Osteocyte (in vitro differentiated cells): ENCODE results near the gene STK33. TPM values are rescaled to one million over a fixed set of nuclear protein-coding genes. Genes with fewer than 3 reads are reported as not detected.

Source experiments
- DNase-seq: peaks from one replicate; pipeline ENCODE4 v3.0.0; 2021; ENCODE audit warnings: mixed read lengths; ENCODE audit not compliant: unreplicated experiment; ENCODE audit errors: extremely low spot score
- H3K27ac Mint-ChIP-seq: one replicate; pipeline ENCODE4 v1.8.0; 2021; ENCODE audit warnings: mild to moderate bottlenecking, mixed read lengths; ENCODE audit not compliant: unreplicated experiment
- H3K27me3 Mint-ChIP-seq: one replicate; pipeline ENCODE4 v1.8.0; 2021; ENCODE audit warnings: mixed read lengths; ENCODE audit not compliant: unreplicated experiment
- H3K36me3 Mint-ChIP-seq: one replicate; pipeline ENCODE4 v1.8.0; 2021; ENCODE audit warnings: mixed read lengths; ENCODE audit not compliant: unreplicated experiment
- H3K4me1 Mint-ChIP-seq: one replicate; pipeline ENCODE4 v1.8.0; 2021; ENCODE audit warnings: mixed read lengths; ENCODE audit not compliant: unreplicated experiment
- H3K4me3 Mint-ChIP-seq: one replicate; pipeline ENCODE4 v1.8.0; 2021; ENCODE audit warnings: mild to moderate bottlenecking, moderate library complexity, mixed read lengths; ENCODE audit not compliant: unreplicated experiment
- H3K9me3 Mint-ChIP-seq: one replicate; pipeline ENCODE4 v1.8.0; 2021; ENCODE audit warnings: mixed read lengths; ENCODE audit not compliant: unreplicated experiment
- total RNA-seq: library from RNA; stranded (reverse); gene quantifications from 2 replicates; pipeline ENCODE4 v1.2.1, GENCODE V29; 2021
- TF ChIP-seq, protein P1 (sequence below): fragments of 200-600 bp; sonication (generic); IDR thresholded peaks from 2 replicates; pipeline ENCODE4 v1.5.0; 2021; ENCODE audit warnings: antibody characterized with exemption, mild to moderate bottlenecking, moderate library complexity

The STK33 gene
- total RNA-seq, 1 donor from 2014 or later: 1.3 TPM

DNA sequence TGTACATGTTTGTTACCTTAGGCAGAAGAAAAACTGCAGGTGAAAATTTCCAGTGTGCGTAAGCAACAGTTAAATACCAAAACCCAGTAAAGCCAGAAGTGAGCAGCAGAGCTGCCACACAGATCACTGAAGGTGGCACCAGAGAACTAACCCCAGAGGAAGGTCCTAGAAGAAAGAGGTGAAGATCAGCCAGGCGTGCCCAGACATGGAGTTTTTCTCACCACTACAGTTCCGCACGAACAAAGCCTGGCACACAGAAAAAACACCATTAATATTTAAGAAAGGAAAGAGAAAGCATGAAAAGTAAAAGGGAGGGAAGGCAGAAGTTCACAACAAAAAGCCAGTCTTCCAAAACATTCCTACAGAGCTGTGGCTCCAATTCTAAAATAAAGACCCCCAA lies 60.7 kb downstream of the STK33 start:
- DNase-seq: no peak
- H3K36me3 Mint-ChIP-seq: no peaks in the 10 kb centered on the region
- no peak overlapping the region for H3K27ac Mint-ChIP-seq
- no peaks in the 10 kb centered on the region for H3K4me1 Mint-ChIP-seq
- H3K9me3 Mint-ChIP-seq: no peaks in the 10 kb centered on the region
- H3K27me3 Mint-ChIP-seq: peaks cover 23% of the 10 kb centered on the region
- TF ChIP-seq, protein P1, sequence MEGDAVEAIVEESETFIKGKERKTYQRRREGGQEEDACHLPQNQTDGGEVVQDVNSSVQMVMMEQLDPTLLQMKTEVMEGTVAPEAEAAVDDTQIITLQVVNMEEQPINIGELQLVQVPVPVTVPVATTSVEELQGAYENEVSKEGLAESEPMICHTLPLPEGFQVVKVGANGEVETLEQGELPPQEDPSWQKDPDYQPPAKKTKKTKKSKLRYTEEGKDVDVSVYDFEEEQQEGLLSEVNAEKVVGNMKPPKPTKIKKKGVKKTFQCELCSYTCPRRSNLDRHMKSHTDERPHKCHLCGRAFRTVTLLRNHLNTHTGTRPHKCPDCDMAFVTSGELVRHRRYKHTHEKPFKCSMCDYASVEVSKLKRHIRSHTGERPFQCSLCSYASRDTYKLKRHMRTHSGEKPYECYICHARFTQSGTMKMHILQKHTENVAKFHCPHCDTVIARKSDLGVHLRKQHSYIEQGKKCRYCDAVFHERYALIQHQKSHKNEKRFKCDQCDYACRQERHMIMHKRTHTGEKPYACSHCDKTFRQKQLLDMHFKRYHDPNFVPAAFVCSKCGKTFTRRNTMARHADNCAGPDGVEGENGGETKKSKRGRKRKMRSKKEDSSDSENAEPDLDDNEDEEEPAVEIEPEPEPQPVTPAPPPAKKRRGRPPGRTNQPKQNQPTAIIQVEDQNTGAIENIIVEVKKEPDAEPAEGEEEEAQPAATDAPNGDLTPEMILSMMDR: no peak
- H3K4me3 Mint-ChIP-seq: no peak overlapping the region

DNA sequence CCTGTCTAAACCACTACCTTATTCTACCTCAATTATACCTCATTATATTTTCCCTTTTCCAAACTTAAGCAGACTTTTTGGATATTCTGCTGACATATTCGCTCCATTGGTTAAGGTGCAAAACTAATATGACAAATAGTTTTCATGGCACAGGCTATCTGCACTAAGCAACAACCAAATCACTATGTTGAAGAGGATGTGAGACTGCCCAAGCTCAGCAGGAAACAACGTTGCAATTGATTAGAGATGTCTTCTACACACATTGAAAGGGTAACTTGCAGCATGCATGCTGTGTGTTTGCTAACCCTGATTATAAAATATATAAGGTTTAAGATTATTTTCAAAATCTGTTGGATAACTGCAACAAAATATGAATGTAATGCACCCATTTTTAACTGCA lies 61.6 kb downstream of the STK33 start:
- Mint-ChIP-seq H3K27me3 (peaks cover 23% of the 10 kb centered on the region), H3K36me3 (no peaks in the 10 kb centered on the region), H3K27ac (no peak overlapping the region)

DNA sequence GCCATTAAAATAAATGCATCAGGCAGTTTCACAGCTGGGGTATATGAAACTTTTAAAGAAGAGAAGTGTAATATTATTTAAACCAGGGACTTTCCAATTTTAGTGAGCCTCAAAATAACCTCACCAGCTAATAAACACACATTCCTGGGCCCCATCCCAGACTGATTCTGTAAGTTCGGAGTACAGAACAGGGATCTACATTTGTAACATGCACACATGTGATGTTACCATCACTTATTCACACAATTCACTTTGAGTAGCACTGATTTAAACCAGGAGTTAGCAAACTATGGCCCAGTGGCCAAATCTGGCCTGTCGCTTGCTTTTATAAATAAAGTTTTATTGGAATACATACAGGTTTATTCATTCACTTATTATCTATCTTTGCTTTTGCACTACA lies 62.0 kb downstream of the STK33 start:
- Mint-ChIP-seq H3K27me3 (peaks cover 23% of the 10 kb centered on the region), H3K4me1 (no peaks in the 10 kb centered on the region), H3K4me3 (no peak overlapping the region), H3K27ac (no peak overlapping the region), H3K9me3 (no peaks in the 10 kb centered on the region), H3K36me3 (no peaks in the 10 kb centered on the region)
- DNase-seq: no peak
- TF ChIP-seq, protein P1: no peak

More for the DNA sequence above, 61.6 kb downstream of the STK33 start:
- TF ChIP-seq, protein P1: no peak
- Mint-ChIP-seq H3K9me3 (no peaks in the 10 kb centered on the region), H3K4me1 (no peaks in the 10 kb centered on the region), H3K4me3 (no peak overlapping the region)
- DNase-seq: no peak

DNA sequence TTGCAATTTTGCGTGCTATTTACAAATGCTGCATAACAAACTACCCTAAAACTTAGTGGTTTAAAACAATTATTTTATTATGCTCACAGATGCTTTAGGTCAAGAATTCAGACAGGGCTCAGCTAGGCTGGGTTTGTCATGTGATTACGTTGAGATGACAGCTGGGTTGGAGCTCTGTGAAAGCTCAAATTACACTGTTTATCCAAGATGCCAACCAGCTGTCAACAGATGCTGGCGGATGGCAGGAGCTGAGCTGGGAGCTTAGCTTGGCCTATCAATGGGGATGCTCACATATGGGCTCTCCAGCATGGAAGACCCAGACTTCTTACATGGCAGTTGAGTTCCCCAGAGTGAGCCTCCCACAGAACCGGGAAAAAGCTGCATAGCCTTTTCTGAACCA lies 62.7 kb downstream of the STK33 start:
- no peaks in the 10 kb centered on the region for H3K4me1 Mint-ChIP-seq
- TF ChIP-seq, protein P1: no peak
- H3K4me3 Mint-ChIP-seq: no peak overlapping the region
- H3K9me3 Mint-ChIP-seq: no peaks in the 10 kb centered on the region
- H3K27me3 Mint-ChIP-seq: peaks cover 22% of the 10 kb centered on the region
- DNase-seq: no peak
- H3K36me3 Mint-ChIP-seq: no peaks in the 10 kb centered on the region
- H3K27ac Mint-ChIP-seq: no peak overlapping the region

GRCh38 chr11:8527939-8528338 lies 66.1 kb downstream of the STK33 start:
- peaks cover 14% of the 10 kb centered on the region for H3K27me3 Mint-ChIP-seq
- no peaks in the 10 kb centered on the region for H3K9me3 Mint-ChIP-seq

More at GRCh38 chr11:8527939-8528338, 66.1 kb downstream of the STK33 start:
- no peak for DNase-seq
- no peak overlapping the region for H3K27ac Mint-ChIP-seq
- TF ChIP-seq, protein P1: no peak
- no peak overlapping the region for H3K4me3 Mint-ChIP-seq
- H3K36me3 Mint-ChIP-seq: no peaks in the 10 kb centered on the region
- no peaks in the 10 kb centered on the region for H3K4me1 Mint-ChIP-seq
